AG08396 (cell line): ENCODE data around the gene COL4A1.
"Not testable (repeated sequence)": the region's sequence is repeated elsewhere in the genome, so short reads cannot be mapped to it uniquely, and the experiment has no call there.

Experiments
- DNase-seq: peaks from one replicate; pipeline ENCODE4 v3.0.0; 2012; ENCODE audit warnings: low spot score, mixed read lengths

Gene COL4A1

DNA sequence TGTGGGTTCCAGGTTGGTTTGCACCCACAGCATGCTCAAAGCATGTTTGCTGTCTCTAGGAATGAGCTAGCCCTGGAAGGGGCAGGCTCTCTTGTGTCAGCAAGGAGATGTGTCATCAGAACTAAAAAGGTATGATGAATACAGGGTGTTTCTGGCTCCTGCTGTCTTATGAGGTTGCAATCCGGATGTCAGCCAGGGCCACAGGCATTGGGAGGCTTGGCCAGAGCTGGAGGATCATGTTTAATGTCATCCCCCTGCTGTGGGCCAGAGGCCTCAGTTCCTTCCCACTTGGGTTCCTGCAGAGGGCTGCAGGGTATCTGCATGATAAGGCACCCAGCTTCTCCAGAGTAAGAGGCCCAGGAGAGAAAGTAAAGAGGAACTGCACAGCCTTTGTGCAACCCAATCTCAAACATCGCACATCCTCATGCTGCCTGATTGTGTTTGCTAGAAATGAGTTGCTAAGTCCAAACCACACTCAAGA, 193.6 kb downstream of the COL4A1 start:
- DNase-seq = peak; percentile 76

DNA sequence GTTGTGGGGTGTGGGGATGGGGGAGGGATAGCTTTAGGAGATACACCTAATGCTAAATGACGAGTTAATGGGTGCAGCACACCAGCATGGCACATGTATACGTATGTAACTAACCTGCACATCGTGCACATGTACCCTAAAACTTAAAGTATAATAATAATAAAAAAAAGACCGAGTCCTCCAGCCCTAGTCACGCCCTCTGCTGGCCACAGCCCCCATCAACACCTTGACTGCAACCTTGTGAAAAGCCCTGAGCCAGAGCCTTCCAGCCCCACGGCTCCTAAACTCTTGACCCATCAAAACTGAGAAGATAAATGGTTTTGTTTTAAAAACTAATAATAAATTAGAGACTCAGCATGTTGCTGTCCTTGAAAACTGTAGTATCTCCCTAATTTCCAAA, 194.6 kb downstream of the COL4A1 start:
- DNase-seq = not testable (repeated sequence)

- no peak for DNase-seq
These were observed 196.2 kb downstream of the COL4A1 start for GRCh38 chr13:110110783-110111182.

DNA sequence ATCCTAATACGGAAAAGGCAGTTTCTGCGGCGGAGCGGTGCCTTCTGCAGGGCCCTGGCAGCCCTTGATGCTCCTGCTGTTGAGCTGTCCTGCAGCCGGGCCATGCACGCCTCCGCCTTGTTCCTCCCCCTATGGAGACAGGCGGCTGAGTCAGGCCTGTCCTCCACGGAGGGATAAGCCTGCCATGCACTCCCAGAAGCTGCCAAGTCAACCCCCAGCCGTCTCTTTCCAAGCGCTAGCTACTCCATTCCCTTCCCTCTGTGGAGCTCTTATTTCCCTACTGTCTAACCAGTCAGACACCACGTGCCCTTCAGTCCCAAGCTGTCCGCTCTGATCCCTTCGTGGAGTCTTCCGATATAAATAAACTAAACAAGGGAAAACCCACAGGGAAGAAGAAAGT, 197.0 kb downstream of the COL4A1 start:
- DNase-seq = peak; percentile 91

- no peak for DNase-seq
These were observed 197.7 kb downstream of the COL4A1 start for GRCh38 chr13:110109140-110109783.

- peak; percentile 89 for DNase-seq
These were observed 198.4 kb downstream of the COL4A1 start for GRCh38 chr13:110108348-110109139.

DNA sequence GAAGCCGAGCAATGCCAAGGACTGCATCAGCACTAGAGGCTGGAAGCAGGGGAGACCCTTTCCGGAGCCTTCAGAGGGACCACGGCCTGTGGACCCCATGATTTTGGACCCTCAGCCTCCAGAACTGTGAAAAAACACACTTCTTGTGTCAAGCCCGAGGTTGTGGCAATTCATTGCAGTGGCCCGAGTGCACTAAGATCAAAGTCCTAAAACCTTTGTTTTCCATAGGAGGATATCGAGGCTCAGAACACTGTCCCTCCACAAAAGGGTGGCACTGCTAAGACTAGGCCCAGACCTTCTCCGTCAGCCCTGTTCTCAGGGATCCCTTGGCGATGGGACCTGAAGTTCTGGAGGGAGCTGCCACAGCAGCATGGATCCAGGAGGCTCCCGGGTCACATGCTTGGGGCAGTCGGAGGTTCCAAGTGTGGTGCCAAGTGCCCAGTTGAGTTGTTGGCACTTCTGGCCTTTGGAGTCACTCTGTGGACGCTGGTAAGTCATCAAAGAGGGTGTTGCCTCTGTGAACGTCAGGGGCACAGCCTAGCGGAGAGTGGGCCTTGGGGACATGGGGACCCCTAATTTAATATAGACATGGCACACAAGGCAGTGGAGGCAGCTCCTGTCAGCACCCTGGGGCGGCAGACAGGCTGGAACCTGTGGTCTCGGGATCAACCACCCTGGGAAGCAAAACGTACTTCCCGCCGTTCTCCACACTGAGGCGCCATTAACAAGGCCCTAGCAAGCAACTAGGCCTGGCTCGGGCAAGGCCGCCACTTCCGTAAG, 199.2 kb downstream of the COL4A1 start:
- DNase-seq = no peak

- DNase-seq = no peak
These were observed 200.2 kb downstream of the COL4A1 start for GRCh38 chr13:110106726-110107125.

GRCh38 chr13:110105136-110105535, 201.8 kb downstream of the COL4A1 start:
- no peak for DNase-seq

DNA sequence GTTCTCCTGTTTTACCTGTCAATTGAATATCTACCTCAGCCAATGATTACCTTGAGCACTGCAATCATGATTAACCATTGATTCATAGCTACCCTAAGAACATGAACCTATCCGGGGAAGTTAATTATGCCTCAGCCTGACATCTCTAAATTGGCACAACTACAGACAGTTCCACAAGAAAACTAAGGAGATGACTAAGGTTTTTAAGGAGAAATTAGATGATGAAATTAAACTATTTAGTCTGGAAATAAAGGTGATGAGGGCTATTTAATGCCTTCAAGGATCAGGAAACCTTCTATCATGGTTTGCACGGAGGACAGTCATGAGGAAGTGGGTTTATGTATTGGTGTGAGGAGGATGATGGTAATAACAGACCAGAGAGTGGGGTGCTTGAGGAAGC, 203.4 kb downstream of the COL4A1 start:
- DNase-seq = no peak

- DNase-seq = no peak
These were observed 203.9 kb downstream of the COL4A1 start for GRCh38 chr13:110103026-110103425.

GRCh38 chr13:110102053-110102452, 204.9 kb downstream of the COL4A1 start:
- no peak for DNase-seq

DNA sequence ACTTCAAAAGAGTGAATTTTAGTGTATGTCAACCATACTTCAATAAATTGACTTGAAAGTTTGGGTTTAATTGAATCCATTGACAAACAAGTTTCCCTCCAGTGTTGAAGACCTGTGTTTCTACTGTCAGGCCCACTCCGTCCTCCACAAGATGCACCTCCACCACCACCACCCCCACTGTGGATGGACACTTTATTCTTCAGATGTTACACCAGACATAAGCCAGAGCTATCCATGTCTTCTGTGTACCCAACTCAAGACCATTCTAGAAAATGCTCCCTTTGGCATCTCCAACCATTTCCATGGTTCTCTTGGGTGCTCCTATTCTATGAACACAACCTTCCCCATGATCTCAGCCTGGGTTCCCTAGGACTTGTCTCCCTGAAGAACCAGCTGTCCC, 207.0 kb downstream of the COL4A1 start:
- DNase-seq = no peak
